ENCODE results near the gene ATP4B. TPM values are rescaled to one million over a fixed set of nuclear protein-coding genes. Genes with fewer than 3 reads are reported as not detected.

ATP4B gene
- total RNA-seq, 2 experiments from 2014 or later, result not detected

GRCh38 chr13:113607056-113607888, 50.7 kb downstream of the ATP4B start:
- no peaks in the 10 kb centered on the region for H3K9me3 Mint-ChIP-seq
- H3K4me1 Mint-ChIP-seq, result peaks cover 9% of the 10 kb centered on the region
- DNase-seq, result no peak
- CTCF ChIA-PET, result no interaction called here
- POLR2A ChIA-PET, result no interaction called here
- H3K27me3 Mint-ChIP-seq, result no peaks in the 10 kb centered on the region
- H3K27ac Mint-ChIP-seq, result no peak overlapping the region
- peaks cover 48% of the 10 kb centered on the region for H3K36me3 Mint-ChIP-seq (ENCODE audit: low read depth)
- no peak overlapping the region for H3K4me3 Mint-ChIP-seq

GRCh38 chr13:113605866-113606438, 52.0 kb downstream of the ATP4B start:
- ChIA-PET POLR2A (no interaction called here), CTCF (no interaction called here)
- no peak overlapping the region for H3K4me3 Mint-ChIP-seq
- peaks cover 11% of the 10 kb centered on the region for H3K4me1 Mint-ChIP-seq
- no peaks in the 10 kb centered on the region for H3K27me3 Mint-ChIP-seq
- peaks cover 37% of the 10 kb centered on the region for H3K36me3 Mint-ChIP-seq (ENCODE audit: low read depth)
- H3K9me3 Mint-ChIP-seq, result no peaks in the 10 kb centered on the region
- H3K27ac Mint-ChIP-seq, result no peak overlapping the region
- no peak for DNase-seq

DNA sequence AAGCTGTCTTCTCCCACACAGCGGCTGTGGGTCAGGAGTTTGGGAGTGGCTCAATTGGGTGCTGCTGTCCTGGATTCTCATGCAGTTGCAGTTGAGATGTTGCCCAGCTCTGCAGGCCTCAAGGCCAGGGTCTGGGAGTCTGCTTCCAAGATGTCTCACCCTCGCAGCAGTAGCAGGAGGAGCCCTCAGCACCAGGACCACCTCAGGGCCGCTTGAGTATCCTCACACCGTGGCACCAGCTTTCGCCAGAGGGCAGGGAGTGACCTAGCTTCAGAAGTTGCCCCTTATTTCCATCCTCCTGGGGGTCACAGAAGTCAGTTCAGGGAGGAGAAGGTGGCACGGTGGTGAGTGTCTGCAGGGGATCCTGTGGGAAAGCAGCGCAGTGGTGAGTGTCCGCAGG, 52.5 kb downstream of the ATP4B start:
- peaks cover 14% of the 10 kb centered on the region for H3K4me1 Mint-ChIP-seq

GRCh38 chr13:113604186-113604585, 53.8 kb downstream of the ATP4B start:
- ChIA-PET POLR2A (no interaction called here), CTCF (no interaction called here)
- Mint-ChIP-seq H3K27me3 (no peaks in the 10 kb centered on the region), H3K9me3 (no peaks in the 10 kb centered on the region), H3K4me3 (no peak overlapping the region), H3K4me1 (peaks cover 14% of the 10 kb centered on the region), H3K27ac (no peak overlapping the region), H3K36me3 (ENCODE audit: low read depth) (peaks cover 37% of the 10 kb centered on the region)
- DNase-seq, result no peak

More for the DNA sequence above, 52.5 kb downstream of the ATP4B start:
- H3K9me3 Mint-ChIP-seq, result no peaks in the 10 kb centered on the region
- ChIA-PET POLR2A (no interaction called here), CTCF (no interaction called here)
- H3K27me3 Mint-ChIP-seq, result no peaks in the 10 kb centered on the region
- no peak overlapping the region for H3K27ac Mint-ChIP-seq
- H3K36me3 Mint-ChIP-seq (ENCODE audit: low read depth), result peaks cover 34% of the 10 kb centered on the region
- DNase-seq, result no peak
- no peak overlapping the region for H3K4me3 Mint-ChIP-seq

DNA sequence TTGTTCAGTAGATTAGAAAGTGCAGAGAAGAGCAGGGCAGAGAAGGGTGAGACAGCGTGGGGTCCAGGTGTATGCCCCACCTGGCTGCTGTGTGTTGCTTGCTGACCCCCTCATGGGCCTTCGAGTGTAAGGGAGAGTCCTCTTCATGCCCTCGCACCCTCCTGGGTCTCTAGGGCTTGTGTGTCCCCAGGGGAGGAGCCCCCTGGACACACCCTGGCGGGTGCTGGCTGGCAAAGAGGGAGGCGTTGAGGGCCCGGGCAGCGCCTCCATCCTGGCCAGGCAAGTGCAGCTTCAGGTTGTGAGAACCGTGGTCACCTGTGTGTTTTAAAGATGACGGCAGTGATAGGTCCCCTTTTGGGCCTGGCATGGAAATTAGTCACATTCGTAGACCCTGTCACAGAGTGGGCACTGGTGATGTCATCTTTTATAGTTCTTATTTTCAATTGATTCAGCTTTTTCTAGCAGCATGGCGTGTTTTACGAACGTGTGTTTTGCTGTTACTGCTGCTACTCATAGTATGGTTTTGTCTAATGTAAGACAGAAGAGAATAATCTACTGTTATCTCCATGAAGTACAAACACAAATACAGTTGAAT, 54.8 kb downstream of the ATP4B start:
- H3K4me3 Mint-ChIP-seq, result no peak overlapping the region
- peaks cover 14% of the 10 kb centered on the region for H3K4me1 Mint-ChIP-seq
- CTCF ChIA-PET, result no interaction called here
- H3K27ac Mint-ChIP-seq, result no peak overlapping the region
- DNase-seq, result no peak
- H3K9me3 Mint-ChIP-seq, result no peaks in the 10 kb centered on the region
- H3K36me3 Mint-ChIP-seq (ENCODE audit: low read depth), result peaks cover 38% of the 10 kb centered on the region
- no peaks in the 10 kb centered on the region for H3K27me3 Mint-ChIP-seq
- POLR2A ChIA-PET, result no interaction called here

- CTCF ChIA-PET, result no interaction called here
- no peak overlapping the region for H3K27ac Mint-ChIP-seq
Observed at GRCh38 chr13:113602291-113602988, 55.6 kb downstream of the ATP4B start.

DNA sequence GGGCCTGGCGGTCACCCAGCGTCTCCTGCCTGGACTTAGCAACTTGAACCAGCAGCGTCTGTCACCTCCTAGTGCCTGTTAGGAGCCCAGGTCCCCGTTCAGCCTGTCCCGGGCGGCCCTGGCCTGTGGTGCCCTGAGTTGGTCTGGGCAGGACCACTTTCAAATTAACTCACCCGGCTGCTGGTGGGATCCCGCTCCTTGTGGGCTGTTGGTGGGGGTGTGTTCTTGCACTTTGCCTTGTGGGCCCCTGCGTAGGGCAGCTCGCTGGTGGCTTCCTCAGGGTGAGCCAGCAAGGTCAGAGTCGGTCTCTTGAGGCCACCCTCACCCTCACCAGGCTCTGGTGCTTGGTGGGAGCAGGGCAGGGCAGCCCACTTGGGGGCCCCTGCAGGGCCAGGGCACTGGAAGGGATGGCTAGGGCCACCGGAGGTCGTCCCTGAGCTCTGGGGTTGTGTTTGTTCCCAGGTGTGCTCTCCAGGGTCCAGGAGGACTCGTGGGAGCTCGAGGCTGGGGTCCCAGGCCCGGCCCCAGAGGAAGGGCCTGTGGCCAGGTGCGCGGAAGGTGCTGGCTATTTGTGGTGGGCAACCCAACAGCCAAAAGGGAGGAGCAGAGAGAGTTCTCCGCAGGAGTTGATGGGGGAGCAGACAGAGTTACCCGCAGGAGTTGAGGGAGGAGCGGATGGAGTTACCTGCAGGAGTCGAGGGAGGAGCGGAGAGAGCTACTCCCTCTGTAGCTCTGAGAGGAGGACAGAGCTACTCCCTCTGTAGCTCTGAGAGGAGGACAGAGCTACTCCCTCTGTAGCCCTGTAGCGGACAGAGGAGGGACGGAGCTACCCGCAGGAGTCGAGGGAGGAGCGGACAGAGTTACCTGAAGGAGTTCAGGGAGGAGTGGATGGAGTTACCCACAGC, 56.6 kb downstream of the ATP4B start:
- H3K36me3 Mint-ChIP-seq (ENCODE audit: low read depth), result peaks cover 49% of the 10 kb centered on the region
- H3K9me3 Mint-ChIP-seq, result no peaks in the 10 kb centered on the region
- POLR2A ChIA-PET, result interaction anchor here (1.2 kb wide), 1 partner anchor 22 kb away, joined by 3 read pairs; no protein-coding TSS in a partner anchor
- CTCF ChIA-PET, result no interaction called here
- H3K4me1 Mint-ChIP-seq, result peaks cover 12% of the 10 kb centered on the region
- no peak overlapping the region for H3K4me3 Mint-ChIP-seq
- H3K27me3 Mint-ChIP-seq, result no peaks in the 10 kb centered on the region
- DNase-seq, result no peak
- no peak overlapping the region for H3K27ac Mint-ChIP-seq

More at GRCh38 chr13:113602291-113602988, 55.6 kb downstream of the ATP4B start:
- peaks cover 42% of the 10 kb centered on the region for H3K36me3 Mint-ChIP-seq (ENCODE audit: low read depth)
- DNase-seq, result no peak
- POLR2A ChIA-PET, result no interaction called here
- no peaks in the 10 kb centered on the region for H3K9me3 Mint-ChIP-seq
- H3K4me3 Mint-ChIP-seq, result no peak overlapping the region
- H3K27me3 Mint-ChIP-seq, result no peaks in the 10 kb centered on the region
- peaks cover 14% of the 10 kb centered on the region for H3K4me1 Mint-ChIP-seq

DNA sequence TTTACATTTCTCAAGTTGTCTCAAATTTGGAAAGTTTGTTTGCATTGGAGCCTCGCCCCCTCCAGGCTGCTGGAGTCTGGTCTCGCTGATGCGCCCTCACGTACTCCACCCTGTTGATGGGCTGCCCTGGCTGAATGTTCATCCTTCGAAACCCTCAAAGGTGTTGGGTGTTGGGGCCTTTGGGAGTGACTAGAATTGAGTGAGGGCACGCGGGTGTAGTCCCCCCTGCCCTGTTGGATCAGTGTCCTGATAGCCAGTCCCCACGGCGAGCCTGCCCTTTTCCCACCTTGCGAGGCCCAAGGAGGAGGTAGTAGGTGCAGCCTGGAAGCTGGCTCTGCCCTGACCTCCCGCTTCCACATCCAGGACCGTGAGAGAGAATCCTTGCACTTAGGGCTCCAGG, 58.6 kb downstream of the ATP4B start:
- POLR2A ChIA-PET, result no interaction called here
- H3K27me3 Mint-ChIP-seq, result no peaks in the 10 kb centered on the region
- peaks cover 64% of the 10 kb centered on the region for H3K36me3 Mint-ChIP-seq (ENCODE audit: low read depth)
- no peak overlapping the region for H3K27ac Mint-ChIP-seq
- no peak for DNase-seq
- no peaks in the 10 kb centered on the region for H3K9me3 Mint-ChIP-seq
- CTCF ChIA-PET, result no interaction called here
- no peak overlapping the region for H3K4me3 Mint-ChIP-seq
- peaks cover 7% of the 10 kb centered on the region for H3K4me1 Mint-ChIP-seq

Other genes with a start within 250 kb of the ATP4B start
- gene ADPRHL1, start 204.7 kb downstream of the ATP4B start, total RNA-seq, result under 1 TPM; 0.71 to 0.75 TPM
- gene DCUN1D2, start 167.5 kb downstream of the ATP4B start, total RNA-seq, result 10 to 100 TPM; 17.0 to 17.7 TPM
- gene TFDP1, start 73.4 kb downstream of the ATP4B start, total RNA-seq, result 100 to 1,000 TPM; 128 to 130 TPM
- gene GRK1, start 9.0 kb upstream of the ATP4B start, total RNA-seq, result not detected
- under 1 TPM; 0.63 to 0.91 TPM for gene TMEM255B, start 101.0 kb upstream of the ATP4B start, total RNA-seq
- gene GAS6, start 205.9 kb upstream of the ATP4B start, total RNA-seq, result 1 to 10 TPM; 1.3 to 1.8 TPM